Fibroblast of pulmonary artery (primary cell): ENCODE results near the gene WWOX.

Source experiments
- DNase-seq: peaks from one replicate; pipeline ENCODE4 v3.0.0-alpha.2; 2010; ENCODE audit warnings: low read depth
- H3K4me3 ChIP-seq: replicated peaks from 2 replicates; pipeline ENCODE4 v1.5.1; 2011; ENCODE audit warnings: low read depth, mild to moderate bottlenecking, control low read depth, low read length, moderate library complexity
- TF ChIP-seq, protein P1 (sequence below): IDR thresholded peaks from 2 replicates; pipeline ENCODE4 v1.5.1; 2011; ENCODE audit warnings: mild to moderate bottlenecking, control low read depth, low read length, inconsistent platforms; ENCODE audit errors: missing control alignments

Gene WWOX

GRCh38 chr16:78619811-78620210 is 520.4 kb downstream of the WWOX start:
- H3K4me3 ChIP-seq: no peak overlapping the region
- TF ChIP-seq, protein P1, sequence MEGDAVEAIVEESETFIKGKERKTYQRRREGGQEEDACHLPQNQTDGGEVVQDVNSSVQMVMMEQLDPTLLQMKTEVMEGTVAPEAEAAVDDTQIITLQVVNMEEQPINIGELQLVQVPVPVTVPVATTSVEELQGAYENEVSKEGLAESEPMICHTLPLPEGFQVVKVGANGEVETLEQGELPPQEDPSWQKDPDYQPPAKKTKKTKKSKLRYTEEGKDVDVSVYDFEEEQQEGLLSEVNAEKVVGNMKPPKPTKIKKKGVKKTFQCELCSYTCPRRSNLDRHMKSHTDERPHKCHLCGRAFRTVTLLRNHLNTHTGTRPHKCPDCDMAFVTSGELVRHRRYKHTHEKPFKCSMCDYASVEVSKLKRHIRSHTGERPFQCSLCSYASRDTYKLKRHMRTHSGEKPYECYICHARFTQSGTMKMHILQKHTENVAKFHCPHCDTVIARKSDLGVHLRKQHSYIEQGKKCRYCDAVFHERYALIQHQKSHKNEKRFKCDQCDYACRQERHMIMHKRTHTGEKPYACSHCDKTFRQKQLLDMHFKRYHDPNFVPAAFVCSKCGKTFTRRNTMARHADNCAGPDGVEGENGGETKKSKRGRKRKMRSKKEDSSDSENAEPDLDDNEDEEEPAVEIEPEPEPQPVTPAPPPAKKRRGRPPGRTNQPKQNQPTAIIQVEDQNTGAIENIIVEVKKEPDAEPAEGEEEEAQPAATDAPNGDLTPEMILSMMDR: no peak
- no peak for DNase-seq

GRCh38 chr16:78620291-78620690 is 520.8 kb downstream of the WWOX start:
- no peak overlapping the region for H3K4me3 ChIP-seq
- TF ChIP-seq, protein P1: no peak
- DNase-seq: no peak

GRCh38 chr16:78623796-78624195 is 524.3 kb downstream of the WWOX start:
- no peak overlapping the region for H3K4me3 ChIP-seq
- TF ChIP-seq, protein P1: no peak
- no peak for DNase-seq

DNA sequence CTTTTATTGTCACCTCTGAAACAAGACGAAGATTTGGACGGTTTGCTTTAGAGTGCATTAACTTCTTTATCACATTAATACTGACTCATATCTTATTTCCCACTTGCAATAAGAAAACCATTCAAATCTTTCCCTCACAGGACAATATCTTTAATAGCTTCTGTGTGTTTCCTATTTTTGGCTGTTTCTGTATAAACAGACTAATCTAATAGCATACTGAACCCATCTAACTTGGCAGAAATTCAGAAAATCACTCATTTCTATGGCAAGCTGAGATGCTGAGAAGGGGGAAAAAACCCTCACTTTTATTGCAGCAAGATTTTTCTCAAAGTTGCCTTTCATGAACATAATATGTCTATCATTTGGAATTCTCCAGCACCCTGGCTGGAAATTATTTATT is 524.9 kb downstream of the WWOX start:
- no peak overlapping the region for H3K4me3 ChIP-seq
- TF ChIP-seq, protein P1: no peak
- DNase-seq: no peak

GRCh38 chr16:78628461-78629045 is 529.1 kb downstream of the WWOX start:
- TF ChIP-seq, protein P1: no peak
- H3K4me3 ChIP-seq: no peak overlapping the region
- no peak for DNase-seq

GRCh38 chr16:78629173-78629572 is 529.7 kb downstream of the WWOX start:
- H3K4me3 ChIP-seq: no peak overlapping the region
- DNase-seq: no peak
- TF ChIP-seq, protein P1: no peak

- DNase-seq: no peak
These were observed 530.6 kb downstream of the WWOX start for GRCh38 chr16:78630102-78630501.

More at GRCh38 chr16:78630102-78630501, 530.6 kb downstream of the WWOX start:
- TF ChIP-seq, protein P1: no peak
- no peak overlapping the region for H3K4me3 ChIP-seq
